ENCODE data around the gene ARSG. TPM values are rescaled to one million over a fixed set of nuclear protein-coding genes. Genes with fewer than 3 reads are reported as not detected.

Gene ARSG
- total RNA-seq, 2 donors from 2014 or later, result 0.24 to 0.79 TPM

GRCh38 chr17:68289936-68290267 lies 1.4 kb upstream of the ARSG start:
- Histone ChIP-seq H3K9ac (ENCODE audit: low read depth in 2 of 2, low read length in 2 of 2) (peak overlapping the region in 1 of 2 donors; percentile 64), H3K27ac (peak overlapping the region; percentile 73)
- intact Hi-C loops (cut with DNase I), result no loop called here

GRCh38 chr17:68290268-68290954 lies 884 bp upstream of the ARSG start:
- Histone ChIP-seq H3K9me3 (no peaks in the 10 kb centered on the region), H3K27ac (peak overlapping the region; percentile 73), H3K4me1 (peaks cover 8% of the 10 kb centered on the region), H3K27me3 (peaks cover 37% of the 10 kb centered on the region), H3K36me3 (no peaks in the 10 kb centered on the region), H3K4me3 (peak overlapping the region; percentile 58), H3K9ac (ENCODE audit: low read depth in 2 of 2, low read length in 2 of 2) (peak overlapping the region; percentile 19 to 64)
- intact Hi-C loops (cut with DNase I), result no loop called here
- TF ChIP-seq CTCF (IDR thresholded peaks at IDR 0.05), result no peak
- peak; percentile 29 for DNase-seq

More at GRCh38 chr17:68289936-68290267, 1.4 kb upstream of the ARSG start:
- Histone ChIP-seq H3K4me1 (peaks cover 8% of the 10 kb centered on the region), H3K36me3 (no peaks in the 10 kb centered on the region), H3K4me3 (no peak overlapping the region), H3K9me3 (no peaks in the 10 kb centered on the region), H3K27me3 (peaks cover 37% of the 10 kb centered on the region)
- DNase-seq, result no peak
- TF ChIP-seq CTCF (IDR thresholded peaks at IDR 0.05), result no peak

GRCh38 chr17:68291836-68292688 lies 767 bp downstream of the ARSG start:
- peak; percentile 74 for DNase-seq

GRCh38 chr17:68292689-68293040 lies 1.4 kb downstream of the ARSG start:
- peak overlapping the region; percentile 73 for H3K27ac ChIP-seq
- no peaks in the 10 kb centered on the region for H3K9me3 ChIP-seq
- no peaks in the 10 kb centered on the region for H3K36me3 ChIP-seq
- peak overlapping the region; percentile 58 for H3K4me3 ChIP-seq
- no peak for DNase-seq
- H3K4me1 ChIP-seq, result peaks cover 8% of the 10 kb centered on the region
- intact Hi-C loops (cut with DNase I), result no loop called here
- no peak for TF ChIP-seq CTCF (IDR thresholded peaks at IDR 0.05)
- H3K9ac ChIP-seq (ENCODE audit: low read depth in 2 of 2, low read length in 2 of 2), result peak overlapping the region in 1 of 2 donors; percentile 62
- peaks cover 37% of the 10 kb centered on the region for H3K27me3 ChIP-seq

More at GRCh38 chr17:68291836-68292688, 767 bp downstream of the ARSG start:
- no peaks in the 10 kb centered on the region for H3K9me3 ChIP-seq
- H3K36me3 ChIP-seq, result no peaks in the 10 kb centered on the region
- peaks cover 8% of the 10 kb centered on the region for H3K4me1 ChIP-seq
- intact Hi-C loops (cut with DNase I), result no loop called here
- no peak for TF ChIP-seq CTCF (IDR thresholded peaks at IDR 0.05)
- peak overlapping the region; percentile 58 for H3K4me3 ChIP-seq
- H3K9ac ChIP-seq (ENCODE audit: low read depth in 2 of 2, low read length in 2 of 2), result peak overlapping the region; percentile 34 to 77
- H3K27me3 ChIP-seq, result peaks cover 37% of the 10 kb centered on the region
- peak overlapping the region; percentile 73 for H3K27ac ChIP-seq

GRCh38 chr17:68293490-68294195 lies 2.3 kb downstream of the ARSG start:
- H3K27ac ChIP-seq, result no peak overlapping the region
- H3K4me1 ChIP-seq, result peaks cover 8% of the 10 kb centered on the region
- peaks cover 37% of the 10 kb centered on the region for H3K27me3 ChIP-seq
- H3K36me3 ChIP-seq, result no peaks in the 10 kb centered on the region
- intact Hi-C loops (cut with DNase I), result no loop called here
- no peak for DNase-seq
- H3K9me3 ChIP-seq, result no peaks in the 10 kb centered on the region
- no peak overlapping the region for H3K4me3 ChIP-seq
- no peak for TF ChIP-seq CTCF (IDR thresholded peaks at IDR 0.05)
- no peak overlapping the region for H3K9ac ChIP-seq (ENCODE audit: low read depth in 2 of 2, low read length in 2 of 2)

All from colonic mucosa (tissue), 4 donors.